ACHN (cell line): ENCODE measurements around the gene PPM1F.
"Not testable (repeated sequence)": the region's sequence is repeated elsewhere in the genome, so short reads cannot be mapped to it uniquely, and the experiment has no call there.

Experiments
- DNase-seq: peaks from one replicate; pipeline ENCODE4 v3.0.0-alpha.2; 2015
- in situ Hi-C: cut with HindIII; loops from 2 replicates; pipeline ENCODE4 v1.10.0; 2017; ENCODE audit warnings: low sequenced_read_pairs, low pct_ligation_motif_present, low pct_unique_long_range_greater_than_20kb

PPM1F gene

DNA sequence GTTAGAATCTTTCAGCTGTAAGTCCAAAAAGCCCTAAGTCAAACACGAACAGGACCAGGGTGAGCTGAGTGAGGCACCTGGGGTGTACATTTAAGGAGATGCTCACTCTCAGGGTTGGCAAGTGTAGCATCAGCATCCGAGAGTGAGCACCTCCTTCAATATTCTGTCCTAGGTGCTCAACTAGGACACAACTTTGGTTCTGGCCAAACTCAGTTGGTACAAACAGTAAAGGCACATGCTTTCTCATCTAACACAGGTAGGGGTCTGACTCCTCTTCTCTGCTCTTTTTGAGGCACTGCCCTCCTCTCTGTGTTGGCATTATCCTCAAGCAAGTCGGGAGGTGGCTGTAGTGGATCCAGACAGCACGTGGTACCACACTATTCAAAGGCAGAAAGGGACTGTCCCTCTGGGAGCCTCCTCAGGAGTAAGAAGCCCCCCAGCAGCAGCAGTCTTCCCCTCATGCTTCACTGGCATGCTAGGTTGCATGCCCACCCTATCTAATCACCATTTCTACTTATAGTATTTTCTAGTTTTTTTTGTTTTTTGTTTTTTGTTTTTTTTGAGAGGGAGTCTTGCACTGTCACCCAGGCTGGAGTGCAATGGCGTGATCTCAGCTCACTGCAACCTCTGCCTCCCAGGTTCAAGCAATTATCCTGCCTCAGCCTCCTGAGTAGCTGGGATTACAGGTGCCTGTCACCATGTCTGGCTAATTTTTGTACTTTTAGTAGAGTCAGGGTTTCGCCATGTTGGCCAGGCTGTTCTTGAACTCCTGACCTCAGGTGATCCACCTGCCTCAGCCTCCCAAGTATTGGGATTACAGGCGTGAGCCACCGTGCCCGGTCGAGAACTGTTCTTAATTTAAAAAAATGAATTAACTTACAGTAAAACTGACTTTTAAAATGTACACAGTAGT lies 70.6 kb downstream of the PPM1F start:
- no peak for DNase-seq
- in situ Hi-C loops, result no loop called here

DNA sequence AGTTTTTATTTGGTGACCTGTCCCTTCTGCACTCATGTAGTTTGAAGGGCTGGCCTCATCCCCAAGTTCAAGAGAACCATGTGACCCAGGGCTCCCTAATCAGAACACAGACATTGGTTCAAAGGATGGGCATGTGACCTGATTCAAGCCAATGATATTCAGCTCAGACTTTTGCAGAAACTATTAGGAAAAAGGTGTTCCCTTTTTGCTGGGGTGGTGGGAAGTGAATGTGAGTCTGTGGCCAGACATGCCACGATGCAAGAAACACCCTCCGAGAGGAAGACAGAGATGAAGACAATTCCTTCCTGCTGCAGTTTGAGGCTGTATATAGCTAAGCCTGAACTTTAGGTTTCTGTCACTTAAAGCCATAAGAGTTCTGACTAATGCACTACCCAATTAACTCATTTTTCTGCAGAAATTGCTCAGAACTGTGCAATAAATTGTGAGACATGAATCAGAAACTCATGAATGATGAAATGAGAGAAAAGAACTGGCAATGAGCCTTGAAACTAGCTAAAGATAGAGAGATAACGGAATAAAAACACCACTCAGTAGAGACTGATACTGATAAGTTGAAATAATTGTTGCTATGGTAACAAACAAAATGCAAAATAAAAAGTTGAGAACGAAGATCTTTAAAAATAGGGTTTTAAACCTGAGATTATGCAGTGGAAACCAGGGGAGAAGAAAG lies 76.0 kb downstream of the PPM1F start:
- in situ Hi-C loops, result no loop called here
- no peak for DNase-seq

DNA sequence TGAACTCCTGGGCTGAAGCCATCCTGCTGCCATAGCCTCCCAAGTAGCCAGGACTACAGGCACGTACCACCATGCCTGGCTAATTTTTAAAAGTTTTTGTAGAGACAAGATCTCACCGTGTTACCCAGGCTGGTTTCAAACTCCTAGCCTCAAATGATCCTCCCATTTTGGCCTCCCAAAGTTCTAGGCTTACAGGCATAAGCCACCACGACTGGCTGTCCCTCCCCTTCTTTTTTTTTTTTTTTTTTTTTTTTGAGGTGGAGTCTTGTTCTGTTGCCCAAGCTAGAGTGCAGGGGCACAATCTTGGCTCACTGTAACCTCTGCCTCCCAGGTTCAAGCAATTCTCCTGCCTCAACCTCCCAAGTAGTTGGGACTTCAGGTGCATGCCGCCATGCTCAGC lies 77.7 kb downstream of the PPM1F start:
- in situ Hi-C loops, DNase-seq: not testable (repeated sequence)

DNA sequence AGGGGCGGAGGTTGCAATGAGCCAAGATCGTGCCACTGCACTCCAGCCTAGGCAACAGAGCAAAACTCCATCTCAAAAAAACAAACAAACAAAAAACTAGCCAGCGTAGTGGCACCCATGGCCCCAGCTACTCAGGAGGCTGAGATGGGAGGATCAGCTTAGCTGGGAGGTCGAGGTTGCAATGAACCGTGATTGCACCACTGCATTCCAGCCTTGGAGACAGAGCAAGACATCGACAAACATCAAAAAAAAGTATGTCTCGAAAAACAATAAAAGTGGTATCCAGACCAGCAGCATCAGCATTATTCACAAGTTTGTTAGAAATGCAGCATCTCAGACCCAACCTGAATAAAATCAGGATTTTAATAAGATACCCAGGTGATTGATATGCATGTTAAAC lies 79.0 kb downstream of the PPM1F start:
- in situ Hi-C loops, result no loop called here
- no peak for DNase-seq

DNA sequence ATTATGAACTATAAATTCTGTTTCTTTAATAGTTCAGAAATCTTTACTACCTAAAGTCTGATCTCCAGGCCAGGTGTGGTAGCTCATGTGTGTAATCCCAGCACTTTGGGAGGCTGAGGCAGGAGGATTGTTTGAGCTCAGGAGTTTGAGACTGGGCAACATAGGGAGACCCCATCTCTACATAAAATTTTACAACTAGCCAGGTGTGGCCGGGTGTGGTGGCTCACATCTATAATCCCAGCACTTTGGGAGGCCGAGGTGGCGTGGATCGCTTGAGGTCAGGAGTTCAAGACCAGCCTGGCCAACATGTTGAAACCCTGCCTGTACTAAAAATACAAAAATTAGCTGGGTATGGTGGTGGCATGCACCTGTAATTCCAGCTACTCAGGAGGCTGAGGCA lies 79.9 kb downstream of the PPM1F start:
- in situ Hi-C loops, result not testable (repeated sequence)

More for the DNA sequence above, 79.9 kb downstream of the PPM1F start:
- DNase-seq, result not testable (repeated sequence)
